ENCODE data around the gene CHURC1. TPM values are rescaled to one million over a fixed set of nuclear protein-coding genes. Genes with fewer than 3 reads are reported as not detected.

Gene CHURC1
- total and polyA plus RNA-seq, 2 of the 4 experiments (the other 2 are of a cell fraction): 38.0 to 69.5 TPM

GRCh38 chr14:64938972-64939816 is 24.9 kb downstream of the CHURC1 start (continued):
- TF ChIP-seq USF2 (IDR thresholded peaks at IDR 0.05; ENCODE audit: low read depth, low read length): no peak

- Histone ChIP-seq H3K18ac (ENCODE audit: low read depth, low read length) (no peak overlapping the region), H2AK5ac (ENCODE audit: low read depth, low read length) (no peak overlapping the region), H4K8ac (ENCODE audit: low read depth in 2 of 2, low read length in 2 of 2) (no peak overlapping the region), H3K9me3 (ENCODE audit: control insufficient read depth, insufficient read depth, low read length) (no peaks in the 10 kb centered on the region), H2AK9ac (replicated peaks; ENCODE audit: low read depth, low read length, poor library complexity) (no peak overlapping the region), H3K23ac (ENCODE audit: low read depth, low read length) (no peak overlapping the region), H3K14ac (replicated peaks; ENCODE audit: low read depth, low read length) (no peak overlapping the region), H4K5ac (ENCODE audit: low read depth, low read length) (no peak overlapping the region), H4K91ac (ENCODE audit: insufficient read depth, low read depth, low read length) (no peak overlapping the region), H3K27ac (ENCODE audit: insufficient read depth, low read length) (no peak overlapping the region), H4K20me1 (ENCODE audit: insufficient read depth, low read length) (no peaks in the 10 kb centered on the region; the same call in 1 of the 2 replicates), H3K4me2 (ENCODE audit: low read depth, low read length) (no peak overlapping the region), H3K4me3 (ENCODE audit: insufficient read depth, low read depth, low read length) (no peak overlapping the region), H3K9ac (ENCODE audit: low read depth, low read length) (no peak overlapping the region), H2AFZ (replicated peaks; ENCODE audit: low read length, poor library complexity) (no peak overlapping the region), H2BK15ac (ENCODE audit: low read depth, low read length) (no peak overlapping the region), H3K79me1 (ENCODE audit: low read depth in 1 of 2, low read length in 2 of 2) (peaks cover 0 to 3% of the 10 kb centered on the region in 2 experiments; a peak in 1 of 4 replicates), H2BK5ac (ENCODE audit: low read depth, low read length, poor library complexity, severe bottlenecking) (no peak overlapping the region), H3K27me3 (ENCODE audit: control insufficient read depth, insufficient read depth, low read length) (no peaks in the 10 kb centered on the region), H2BK120ac (ENCODE audit: low read depth, low read length) (no peak overlapping the region), H3K4ac (ENCODE audit: low read depth, low read length) (no peak overlapping the region), H3K4me1 (ENCODE audit: control insufficient read depth, insufficient read depth, low read length) (no peaks in the 10 kb centered on the region), H3K56ac (ENCODE audit: extremely low read depth, insufficient read depth, low read length) (no peak overlapping the region), H3K9me1 (ENCODE audit: insufficient read depth, low read length) (peaks cover 4% of the 10 kb centered on the region; the same call in 1 of the 2 replicates), H3K36me3 (ENCODE audit: control insufficient read depth, insufficient read depth, low read length) (peaks cover 8% of the 10 kb centered on the region), H2BK20ac (ENCODE audit: low read depth, low read length) (no peak overlapping the region)
- intact Hi-C loops (cut with micrococcal nuclease): no loop called here
- TF ChIP-seq USF2 (IDR thresholded peaks at IDR 0.05; ENCODE audit: low read depth, low read length) (no peak), NFE2L2 (IDR thresholded peaks at IDR 0.05; ENCODE audit: low read depth, low read length) (no peak), SMC3 (IDR thresholded peaks at IDR 0.05; ENCODE audit: low read depth, low read length) (no peak)
- CTCF ChIA-PET: no interaction called here
- dilution Hi-C loops (cut with HindIII; ENCODE audit: low sequenced_read_pairs, unreplicated experiment): no loop called here
- no TSS peak for BruUV-seq (replicated peaks)
- DNase-seq: no peak
- in situ Hi-C loops (cut with MboI; ENCODE audit: low sequenced_read_pairs): no loop called here
- no peak for ATAC-seq (ENCODE audit: low read depth)
- POLR2A ChIA-PET (ENCODE audit: unreplicated experiment): no interaction called here
- WGBS, 2 experiments (ENCODE audit: extremely low coverage in 2 of 2, insufficient read length in 1 of 2): no CpG with 5 or more reads among the region's 3 CpGs
Observed at GRCh38 chr14:64939817-64940190, 25.5 kb downstream of the CHURC1 start.
